GM19397 (cell line): ENCODE results near the gene GLDN.

ENCODE experiments used
- ATAC-seq: cut with Tn5 transposase; IDR thresholded peaks from one replicate; pipeline ENCODE4 v1.9.1; 2021; ENCODE audit warnings: mild to moderate bottlenecking, moderate library complexity; ENCODE audit not compliant: unreplicated experiment

The GLDN gene

DNA sequence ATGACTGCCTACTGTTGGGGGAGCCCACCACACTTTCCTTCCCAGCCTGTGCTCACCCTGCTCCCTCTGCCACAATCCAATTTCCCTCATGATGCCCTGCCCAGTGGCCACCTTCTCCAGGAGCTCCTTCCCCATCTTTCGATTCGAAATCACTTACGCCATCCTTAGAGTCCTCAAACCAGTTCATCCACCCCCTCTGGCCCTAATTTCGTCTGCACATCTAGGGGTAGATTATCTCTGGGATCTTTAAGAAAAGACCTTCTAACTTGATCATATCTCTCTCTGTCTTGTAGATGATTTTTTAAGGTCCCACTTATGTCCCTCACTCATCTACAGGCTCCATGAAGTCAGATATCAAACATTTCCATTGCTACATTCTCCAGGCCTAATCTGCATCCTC is 20.1 kb upstream of the GLDN start:
- ATAC-seq: no peak

DNA sequence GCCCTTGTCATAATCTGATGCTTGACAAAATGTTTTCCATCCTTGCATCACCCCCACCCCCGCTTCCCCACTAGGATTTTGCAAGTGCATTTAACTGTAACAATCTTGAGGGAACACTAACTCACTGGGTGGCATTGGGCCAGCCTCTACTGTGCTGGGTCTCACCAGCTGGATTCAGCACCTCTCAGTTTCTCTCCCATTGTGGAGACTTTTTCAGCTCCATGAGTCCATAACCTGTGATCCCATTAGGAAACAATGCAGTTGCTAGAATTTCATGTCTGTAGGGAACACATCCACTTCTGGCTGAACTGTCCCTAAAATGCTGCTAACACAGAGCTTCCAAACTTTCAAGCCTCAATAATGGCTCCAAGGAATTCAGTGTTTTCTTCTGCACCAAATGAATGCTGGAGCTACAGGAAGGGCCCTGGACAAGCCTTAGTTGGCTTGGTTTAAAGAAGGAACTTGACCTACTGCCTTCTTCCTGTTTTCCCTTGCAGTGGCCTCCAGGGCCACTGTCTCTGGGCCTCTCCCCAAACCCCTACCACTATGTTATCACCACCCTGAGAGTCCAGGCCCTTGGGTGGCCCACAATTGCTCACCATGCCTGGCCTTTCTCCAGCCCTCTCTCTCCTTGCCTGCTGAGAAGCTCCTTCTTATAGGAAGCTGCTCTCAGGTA is 18.7 kb upstream of the GLDN start:
- ATAC-seq: no peak

DNA sequence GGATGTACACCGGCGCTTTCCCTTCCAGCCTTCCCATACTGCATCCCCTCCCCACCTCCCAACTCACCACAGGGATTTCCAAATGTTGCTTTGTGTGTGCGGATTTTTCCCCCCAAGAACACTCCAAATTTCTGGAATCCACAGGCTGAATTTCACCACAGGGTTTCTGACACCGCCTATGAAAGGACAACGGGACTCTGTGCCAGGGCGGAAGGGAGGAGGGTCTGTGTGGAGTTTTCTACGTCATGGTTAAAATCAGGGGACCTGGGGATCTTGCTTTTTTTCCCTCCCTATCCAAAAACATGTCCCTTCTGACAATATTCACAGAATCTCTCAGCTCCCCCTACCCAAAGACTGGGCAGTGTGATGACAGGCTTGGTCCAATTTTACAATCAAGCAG is 17.7 kb upstream of the GLDN start:
- no peak for ATAC-seq

DNA sequence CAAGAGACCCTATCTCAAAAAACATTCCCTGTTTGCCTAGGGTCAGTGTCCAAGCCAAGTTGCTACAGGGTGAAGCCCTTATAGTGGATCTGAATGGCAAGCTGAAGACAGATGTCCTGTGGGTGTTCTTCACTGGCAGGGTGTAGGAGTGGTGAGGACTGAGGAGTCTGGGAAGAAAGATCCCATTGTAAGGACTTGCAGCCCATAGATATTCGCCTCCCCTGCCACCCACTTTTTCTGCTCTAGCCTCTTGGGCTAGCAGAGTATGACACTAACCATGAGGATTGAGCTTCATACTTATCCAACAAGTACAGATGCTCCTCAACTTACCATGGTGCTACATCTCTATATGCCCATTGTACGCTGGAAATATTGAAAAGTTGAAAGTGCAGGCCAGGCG is 16.3 kb upstream of the GLDN start:
- ATAC-seq: no peak

DNA sequence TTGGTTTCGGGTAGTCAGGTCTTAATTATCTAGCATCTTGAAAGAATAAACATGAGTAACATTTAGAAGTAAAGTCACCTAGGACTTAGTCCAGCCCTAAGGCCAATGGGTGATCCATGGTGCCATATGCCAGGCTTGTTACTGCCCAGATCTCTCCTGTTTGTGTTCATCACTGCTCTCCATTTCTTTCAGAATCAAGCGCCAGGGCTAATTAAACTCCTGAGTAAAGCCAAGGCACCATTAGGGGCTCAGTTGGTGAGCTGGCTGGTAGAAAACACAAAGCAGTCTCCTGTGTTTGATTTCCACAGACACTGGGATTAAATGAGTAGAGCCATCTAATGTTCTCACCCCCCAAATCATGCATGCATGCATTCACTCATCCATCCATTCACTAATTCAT is 14.4 kb upstream of the GLDN start:
- no peak for ATAC-seq

DNA sequence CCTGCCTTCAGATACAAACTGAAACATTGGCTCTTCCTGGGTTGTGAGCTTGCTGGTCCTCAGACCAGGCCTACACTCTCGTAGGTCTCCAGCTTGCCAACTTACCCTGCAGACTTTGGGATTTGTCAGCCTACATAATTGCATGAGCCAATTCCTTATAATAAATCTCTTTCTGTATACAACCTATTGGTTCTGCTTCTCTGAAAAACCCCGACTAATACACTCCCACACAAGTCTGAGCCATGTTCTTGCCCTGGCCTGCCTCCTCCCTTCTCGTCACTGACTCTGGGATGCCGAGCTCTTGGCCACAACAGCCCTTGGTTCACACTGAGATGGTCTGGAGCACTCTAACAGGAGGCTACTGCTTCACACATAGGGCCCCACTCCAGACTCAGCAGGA is 12.5 kb upstream of the GLDN start:
- ATAC-seq: no peak

DNA sequence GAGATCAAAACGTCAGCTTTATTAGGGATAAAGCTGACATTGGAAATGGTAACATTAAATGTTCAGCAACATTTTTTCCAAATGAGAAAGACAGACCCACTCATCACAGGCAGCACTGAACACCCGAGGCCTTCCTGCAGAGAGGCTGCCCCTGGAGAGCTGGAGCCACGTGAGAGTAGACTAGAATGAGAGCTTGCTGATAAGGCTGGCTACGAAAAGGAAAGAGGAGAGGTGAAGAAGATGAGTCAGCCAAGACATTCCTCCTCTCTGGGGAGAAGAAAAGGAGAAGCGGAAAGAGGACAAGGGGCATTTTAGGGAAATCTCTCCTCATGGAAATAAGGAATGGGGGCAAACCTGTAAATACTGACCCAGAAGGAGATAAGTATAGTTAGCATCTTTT is 10.3 kb upstream of the GLDN start:
- ATAC-seq: no peak

DNA sequence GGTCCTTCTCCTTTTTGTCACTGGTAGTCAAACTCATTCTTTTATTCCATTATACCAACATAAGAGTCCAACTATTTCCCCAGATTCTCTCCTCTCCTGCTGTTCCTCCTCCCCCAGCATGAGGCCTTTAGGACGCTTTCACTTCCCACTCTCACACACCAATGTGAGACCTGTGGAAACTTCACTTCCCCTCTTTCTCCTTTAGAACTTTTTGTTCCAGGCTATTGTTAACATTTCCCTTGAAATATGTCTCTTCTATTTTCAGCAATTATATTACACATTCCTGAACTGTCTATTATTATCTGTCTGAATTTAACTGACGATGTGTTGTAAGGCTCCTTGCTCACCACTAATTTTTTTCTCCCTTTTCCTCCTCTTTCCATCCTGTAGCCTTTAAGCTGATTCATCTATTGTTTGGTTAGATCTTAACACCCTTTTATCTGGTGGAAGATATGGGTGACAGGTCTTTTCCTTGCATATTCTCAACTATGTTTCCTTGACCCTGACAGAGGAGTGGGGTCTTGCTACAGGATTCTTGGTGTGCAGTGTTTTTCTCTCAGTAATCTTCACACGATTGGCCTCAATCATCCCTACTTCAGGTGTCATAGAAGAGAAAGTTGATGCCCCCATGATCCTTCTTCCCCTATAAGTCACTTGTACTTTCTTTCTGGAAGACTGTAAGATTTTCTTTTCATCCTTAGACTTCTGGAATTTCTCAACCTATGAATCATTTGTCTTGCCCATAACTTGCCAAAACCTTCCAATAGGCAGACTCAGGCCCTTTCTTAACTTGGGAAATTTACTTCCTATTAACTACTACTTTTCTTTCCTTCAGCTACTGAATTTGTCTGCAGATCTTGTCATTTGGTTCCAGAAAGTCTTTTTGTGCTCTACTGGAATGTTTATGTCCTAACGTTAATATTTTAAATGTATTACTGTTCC is 9.0 kb upstream of the GLDN start:
- ATAC-seq: no peak

DNA sequence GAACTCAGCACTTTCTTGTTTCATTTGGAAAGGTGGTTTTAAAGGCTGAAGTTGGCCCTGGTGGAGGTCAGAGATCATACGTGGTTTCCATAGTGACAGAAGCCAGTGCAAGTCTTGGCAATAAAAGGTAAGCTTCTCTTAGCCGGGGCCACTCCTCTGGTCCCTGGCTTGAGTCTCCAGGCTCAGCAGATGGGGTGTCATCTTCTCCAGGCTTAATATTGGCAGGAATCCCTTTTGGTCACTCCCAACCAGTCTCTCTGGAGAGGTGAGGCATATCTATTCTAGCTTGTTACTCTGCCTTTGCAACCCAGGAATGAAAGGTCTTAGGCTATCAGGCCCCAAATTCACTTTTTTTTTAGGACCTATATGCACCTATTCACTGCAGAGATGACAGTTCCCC is 7.9 kb upstream of the GLDN start:
- ATAC-seq: no peak

DNA sequence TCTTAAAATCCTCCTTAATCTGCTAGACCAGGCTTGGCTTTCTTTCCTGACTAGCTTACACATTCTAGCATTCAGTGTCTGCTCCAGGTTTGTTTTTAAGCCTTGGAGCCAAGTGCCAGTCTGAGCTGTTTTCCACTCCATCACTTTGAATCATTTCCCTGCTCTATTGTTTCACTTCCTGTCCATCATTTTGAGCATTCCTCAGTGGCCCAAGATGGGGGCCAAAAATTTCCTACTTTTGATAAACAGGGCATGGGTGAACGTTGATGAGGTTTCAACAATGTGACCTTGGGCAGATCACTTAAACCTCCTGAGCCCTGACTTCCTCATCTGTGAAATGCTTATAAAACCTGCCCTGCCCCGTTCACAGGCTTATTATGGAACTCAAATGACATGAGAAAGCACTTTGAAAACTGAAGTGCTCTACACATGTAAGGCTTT is 7.4 kb upstream of the GLDN start:
- ATAC-seq: no peak

DNA sequence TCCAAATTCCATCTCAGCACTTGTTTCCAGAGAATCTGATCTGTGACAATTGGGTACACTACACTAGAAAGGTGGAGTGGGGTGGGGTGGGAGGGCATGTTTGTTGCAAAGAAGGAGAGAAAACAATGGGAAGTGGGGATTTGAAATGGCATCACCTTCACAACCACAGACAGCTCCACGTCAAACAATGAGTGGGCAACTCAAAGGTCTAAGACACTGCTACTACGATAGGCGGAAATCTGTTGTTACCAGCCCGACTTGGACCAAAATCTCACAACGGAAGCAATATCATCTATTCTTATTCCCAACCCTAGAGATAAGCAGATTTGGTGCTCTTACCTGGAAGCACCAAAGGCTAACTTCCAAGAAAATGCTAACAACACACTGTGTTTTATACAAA is 6.4 kb upstream of the GLDN start:
- ATAC-seq: no peak

DNA sequence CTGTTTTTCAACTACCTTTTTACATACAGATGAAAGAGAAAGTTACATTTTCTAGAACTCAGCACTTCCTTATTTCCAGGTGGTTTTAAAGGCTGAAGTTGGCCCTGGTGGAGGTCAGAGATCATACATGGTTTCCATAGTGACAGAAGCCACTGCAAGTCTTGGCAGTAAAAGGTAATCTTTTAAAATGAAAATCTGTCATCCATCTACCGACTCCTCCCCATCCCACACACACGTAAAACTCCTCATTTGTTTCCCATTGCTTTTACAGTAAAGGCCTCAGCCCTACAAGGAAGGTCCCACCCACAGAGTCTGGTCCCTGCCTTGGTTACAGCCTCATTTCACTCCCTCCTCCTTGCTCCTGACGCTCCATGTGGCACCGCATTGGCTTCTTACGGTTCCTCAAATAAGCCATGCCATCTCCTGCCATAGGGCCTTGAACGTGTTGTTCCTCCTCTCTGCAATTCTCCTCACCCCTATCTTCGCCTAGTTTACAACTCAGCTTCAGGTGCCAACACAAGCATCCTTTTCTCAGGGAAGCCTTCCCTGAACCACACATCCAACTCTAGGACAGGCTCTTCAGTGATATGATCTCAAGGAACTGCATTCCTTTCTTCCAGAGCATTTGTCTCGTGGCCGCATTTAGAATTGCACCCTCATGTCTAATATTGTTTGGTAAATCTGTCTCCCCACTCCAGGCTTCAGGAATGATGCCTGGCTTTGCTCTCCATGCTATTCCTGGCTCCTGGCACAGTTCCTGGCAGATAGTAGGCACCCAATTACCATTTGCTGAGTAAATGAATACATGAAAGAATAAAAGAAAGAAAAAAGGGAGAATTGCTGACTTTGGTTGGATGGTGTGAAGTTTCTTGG is 5.7 kb upstream of the GLDN start:
- ATAC-seq: peak; percentile 84

DNA sequence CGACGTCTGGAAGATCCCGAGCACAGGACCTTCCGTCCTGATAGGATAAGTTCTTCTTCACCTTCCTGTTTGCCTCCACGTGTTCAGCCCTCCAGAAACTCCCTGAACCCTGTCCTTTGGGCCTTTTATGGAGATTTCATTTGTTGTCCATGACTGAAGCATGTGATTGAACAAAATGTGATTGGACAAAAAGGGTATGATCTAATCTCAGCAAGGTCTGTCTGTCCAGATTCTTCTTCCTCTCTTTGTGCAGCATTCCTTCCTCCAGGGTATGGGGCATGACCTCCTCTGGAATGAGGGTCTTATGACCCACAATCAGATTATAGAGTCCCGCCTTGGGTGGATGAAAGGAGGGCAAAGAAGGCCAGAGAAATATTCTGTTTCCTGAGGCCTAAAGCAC is 3.0 kb upstream of the GLDN start, which contains the start of gene CYP19A1:
Gene CYP19A1, minus strand, starts transcription at position 101 of the 400 bp plus-strand sequence. CDS start 95,684 bp downstream, outside the sequence.
- no peak for ATAC-seq

DNA sequence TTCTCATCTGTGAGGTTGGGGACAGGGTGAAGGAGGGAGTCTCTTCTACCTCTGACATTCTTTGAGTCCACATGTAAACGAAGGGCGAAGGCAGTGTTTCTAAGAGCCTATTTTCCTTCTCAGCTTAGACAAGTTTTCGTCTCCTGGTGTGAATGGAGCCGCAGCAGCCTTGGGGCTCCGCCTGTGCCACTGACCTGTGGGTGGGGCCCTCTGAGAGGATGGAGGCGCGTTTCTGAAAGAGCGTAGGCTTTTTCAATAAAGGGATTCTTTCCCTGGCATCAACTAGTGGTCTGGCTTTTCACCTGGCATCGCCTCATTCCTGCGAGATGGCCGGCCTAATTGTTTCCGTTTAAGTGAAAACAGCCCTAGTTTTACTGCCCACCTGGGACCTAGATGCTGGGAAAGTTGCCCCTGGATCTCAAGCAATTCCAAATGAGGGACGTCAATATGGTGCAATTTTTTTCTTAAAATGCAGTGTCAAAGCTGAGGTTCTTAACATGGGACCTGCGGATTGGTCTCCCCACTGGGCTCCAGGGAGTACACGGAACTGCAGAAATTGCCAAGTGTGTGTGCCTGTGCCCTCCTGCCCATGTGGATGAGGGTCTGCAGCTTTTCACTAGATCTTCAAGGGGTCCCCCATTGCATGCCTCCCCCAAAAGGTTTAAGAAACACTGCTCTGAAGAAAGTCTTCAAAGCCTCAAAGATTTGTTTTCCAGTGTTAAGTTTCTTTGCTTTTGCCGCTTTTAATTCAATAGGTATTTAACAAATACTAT is 958 bp downstream of the GLDN start:
- no peak for ATAC-seq

DNA sequence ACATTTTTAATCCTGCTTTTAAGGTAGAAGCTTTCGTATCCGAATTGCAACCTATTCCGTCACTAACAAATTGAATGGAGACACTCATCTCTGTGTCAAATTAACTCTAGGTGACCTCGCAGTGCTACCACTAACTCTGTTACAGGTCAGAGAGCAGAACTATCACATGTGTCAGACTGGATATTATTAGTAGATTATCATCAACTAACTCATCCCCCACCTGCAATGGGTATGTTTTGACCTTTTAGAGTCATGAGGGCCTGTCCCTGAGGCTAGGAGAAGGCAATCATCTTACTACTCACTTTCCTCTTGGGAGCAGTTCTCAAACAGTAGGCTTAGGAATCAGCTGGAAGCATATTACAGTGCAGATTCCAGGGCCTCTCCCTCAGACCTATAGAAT is 2.0 kb downstream of the GLDN start:
- no peak for ATAC-seq

DNA sequence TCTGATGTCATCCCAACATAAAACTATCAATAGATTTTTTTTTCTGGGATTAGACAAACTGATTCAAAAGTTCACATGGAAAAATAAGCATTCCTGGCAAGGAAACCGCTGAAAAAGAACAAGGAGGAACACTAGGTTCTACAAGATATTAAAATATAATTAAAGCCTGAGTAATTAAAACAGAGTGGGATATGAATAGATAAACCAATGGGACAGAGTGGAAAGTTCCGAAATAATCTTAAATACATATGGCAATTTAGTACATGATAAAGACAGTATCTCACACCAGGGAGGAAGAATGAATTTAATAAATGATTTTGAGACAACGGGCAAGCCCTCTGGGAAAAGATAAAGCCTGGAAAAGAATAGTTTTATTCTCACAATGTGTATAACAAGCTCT is 4.7 kb downstream of the GLDN start:
- no peak for ATAC-seq

DNA sequence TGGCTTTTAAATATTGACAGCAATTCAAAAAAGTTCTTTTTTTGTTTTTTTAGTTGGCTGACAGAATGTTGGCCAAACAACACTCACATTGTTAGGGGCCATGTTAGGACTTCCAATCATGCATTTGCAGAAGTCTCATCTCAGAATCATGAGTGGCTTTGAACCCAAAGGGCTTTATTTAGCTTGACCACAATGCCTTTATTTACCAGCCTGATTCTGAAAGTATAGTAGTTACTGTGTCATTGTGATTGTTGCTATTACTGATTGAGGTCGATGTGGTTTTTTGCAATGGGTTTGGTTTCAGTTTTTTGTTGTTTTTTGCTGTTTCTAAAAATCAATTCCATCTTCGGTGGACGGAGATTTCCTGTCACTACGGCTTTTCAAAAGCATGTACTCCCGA is 7.2 kb downstream of the GLDN start:
- ATAC-seq: peak; percentile 91

DNA sequence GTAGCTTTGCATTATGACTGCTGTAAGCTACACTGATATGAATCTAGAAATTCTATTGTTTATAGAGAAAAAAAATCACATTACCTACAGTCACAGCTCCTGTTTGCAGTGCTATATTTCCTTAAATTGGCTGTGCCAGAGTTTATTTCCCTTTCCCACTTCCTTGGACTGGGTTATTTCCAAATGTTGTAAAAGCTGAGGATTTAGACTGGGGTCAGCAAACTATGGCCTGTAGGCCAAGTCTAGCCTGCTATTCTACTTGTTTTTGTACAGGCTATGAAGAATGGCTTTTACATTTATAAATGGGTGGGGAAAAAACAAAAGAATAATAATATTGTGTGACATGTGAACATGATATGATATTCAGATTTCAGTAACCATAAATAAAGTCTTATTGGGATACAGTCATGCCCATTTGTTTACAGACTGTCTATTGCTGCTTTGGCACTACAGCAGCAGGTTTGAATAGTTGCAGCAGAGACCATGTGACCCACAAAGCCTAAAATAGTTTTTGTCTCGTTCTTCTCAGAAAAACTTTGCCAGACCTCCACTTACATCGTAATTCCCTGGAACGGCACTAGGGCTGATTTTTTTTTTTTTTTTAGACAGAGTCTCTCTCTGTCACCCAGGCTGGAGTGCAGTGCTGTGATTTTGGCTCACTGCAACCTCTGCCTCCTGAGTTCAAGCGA is 7.8 kb downstream of the GLDN start:
- ATAC-seq: no peak

DNA sequence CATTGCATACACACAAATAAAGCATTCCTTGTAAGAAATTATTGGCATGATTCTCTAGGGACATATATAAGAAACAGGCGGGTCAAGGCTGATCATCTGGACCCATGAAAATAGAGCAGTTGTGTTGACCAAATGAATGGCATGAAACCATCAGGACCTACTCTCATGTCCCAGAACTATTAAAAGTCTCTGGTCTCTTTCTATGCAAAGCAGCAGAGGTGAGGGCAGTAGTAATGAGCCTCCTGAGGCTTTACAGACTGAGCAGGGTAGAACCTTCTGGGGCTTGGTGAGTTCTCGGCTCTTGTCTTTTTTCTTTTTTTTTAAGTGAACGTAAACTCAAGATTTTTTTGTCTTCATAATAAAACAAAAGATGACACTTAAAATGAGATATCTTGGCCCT is 9.3 kb downstream of the GLDN start:
- no peak for ATAC-seq

DNA sequence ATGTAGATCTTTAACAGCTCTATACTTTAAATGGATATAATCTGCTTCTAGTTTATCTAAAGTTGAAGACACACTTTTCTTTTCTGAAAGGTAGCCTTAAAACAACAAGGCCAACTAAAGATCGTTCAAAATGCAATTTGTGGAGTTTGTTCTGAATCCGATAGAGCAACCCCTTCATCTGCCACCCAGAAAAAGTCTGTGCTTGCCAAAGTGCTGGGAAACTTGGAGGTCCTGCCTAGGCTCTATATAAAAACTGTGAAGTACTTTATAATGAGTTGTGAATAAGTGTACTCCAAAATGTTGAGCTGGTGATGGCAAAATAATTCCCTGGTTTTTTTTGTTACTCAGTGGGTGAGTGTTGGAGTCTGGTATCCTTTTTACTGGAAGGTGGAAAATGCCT is 12.5 kb downstream of the GLDN start:
- ATAC-seq: no peak
